Activated B cell treated with CpG ODN at 0.5 μM for 24 hours (primary cell): Measurements from ENCODE around the gene NOD1. TPM values are rescaled to one million over a fixed set of nuclear protein-coding genes. Genes with fewer than 3 reads are reported as not detected.

Experiments
- ATAC-seq: fragments of 200-7000 bp; cut with Tn5 transposase; one replicate; pipeline ENCODE4 v1.10.0; 2021; ENCODE audit warnings: low read depth, mild to moderate bottlenecking, moderate library complexity
- CTCF ChIA-PET: fragments of 350-600 bp; sonication (Branson Sonifier 250); formaldehyde crosslinking; loops from one replicate; lab custom pipeline; 2021; ENCODE audit warnings: antibody characterized with exemption; lab: Charles Lee
- POLR2A ChIA-PET: fragments of 350-600 bp; sonication (Branson Sonifier 250); formaldehyde crosslinking; loops from one replicate; lab custom pipeline; 2021; ENCODE audit warnings: antibody characterized with exemption; lab: Charles Lee
- DNase-seq: peaks from one replicate; pipeline ENCODE4 v3.0.0; 2022
- H3K27ac Mint-ChIP-seq: one replicate; pipeline ENCODE4 v1.8.0; 2020; ENCODE audit warnings: mixed read lengths
- H3K27me3 Mint-ChIP-seq: one replicate; pipeline ENCODE4 v1.8.0; 2021; ENCODE audit warnings: mixed read lengths
- H3K36me3 Mint-ChIP-seq: one replicate; pipeline ENCODE4 v1.8.0; 2021; ENCODE audit warnings: low read depth, mixed read lengths
- H3K4me1 Mint-ChIP-seq: one replicate; pipeline ENCODE4 v1.8.0; 2021; ENCODE audit warnings: mixed read lengths
- H3K4me3 Mint-ChIP-seq: one replicate; pipeline ENCODE4 v1.8.0; 2020; ENCODE audit warnings: mild to moderate bottlenecking, mixed read lengths
- H3K9me3 Mint-ChIP-seq: one replicate; pipeline ENCODE4 v1.8.0; 2020; ENCODE audit warnings: mixed read lengths
- intact Hi-C: fragments of 100-400 bp; cut with micrococcal nuclease; formaldehyde crosslinking; loops from one replicate; pipeline ENCODE4 v1.15.1; 2024
- total RNA-seq: library from RNA; stranded (reverse); gene quantifications from 2 replicates; pipeline ENCODE4 v1.2.3, GENCODE V29; 2022
- TF ChIP-seq, protein P1 (sequence below): fragments of 200-600 bp; IDR thresholded peaks from one replicate; pipeline ENCODE4 v1.8.0; 2022; ENCODE audit warnings: antibody characterized with exemption, mild to moderate bottlenecking

The NOD1 gene
- total RNA-seq, 1 donor from 2014 or later, result 14.0 TPM

DNA sequence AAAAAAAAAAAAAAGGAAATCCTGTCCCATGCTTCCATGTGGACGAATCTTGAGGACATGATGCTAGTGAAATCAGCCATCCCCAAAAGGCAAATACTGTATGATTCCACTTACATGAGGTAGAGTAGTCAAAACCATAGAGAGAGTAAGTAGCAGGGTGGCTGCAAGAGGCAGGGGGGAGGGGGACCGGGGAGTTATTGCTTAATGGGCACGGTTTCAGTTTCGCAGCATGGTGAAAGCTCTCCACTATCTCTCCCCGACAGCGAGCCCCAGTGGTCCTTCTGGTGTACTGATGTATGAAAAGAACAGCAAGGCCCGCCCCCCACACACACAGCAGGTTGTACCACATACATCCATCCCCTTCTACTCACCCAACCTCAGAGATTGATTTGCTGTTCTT, 32.8 kb downstream of the NOD1 start:
- Mint-ChIP-seq H3K36me3 (peaks cover 28% of the 10 kb centered on the region), H3K4me3 (no peak overlapping the region), H3K4me1 (peaks cover 6% of the 10 kb centered on the region), H3K27me3 (no peaks in the 10 kb centered on the region), H3K9me3 (no peaks in the 10 kb centered on the region), H3K27ac (peak overlapping the region; percentile 64)
- intact Hi-C loops, result loop anchor here (5.0 kb wide), 6 partner anchors 48 to 418 kb away; partner anchors contain the start of genes FKBP14 and PLEKHA8
- POLR2A ChIA-PET, result interaction anchor here (0.8 to 1.4 kb wide), 3 partner anchors 33 to 310 kb away, joined by 4 to 11 read pairs (median 6); partner anchors contain the start of genes NOD1 and ZNRF2
- CTCF ChIA-PET, result interaction anchor here (0.6 to 2.8 kb wide), 8 partner anchors 9 to 281 kb away, joined by 3 to 14 read pairs (median 4); no protein-coding TSS in a partner anchor
- DNase-seq (peak; percentile 66), ATAC-seq (peak; percentile 100)
- TF ChIP-seq, protein P1, sequence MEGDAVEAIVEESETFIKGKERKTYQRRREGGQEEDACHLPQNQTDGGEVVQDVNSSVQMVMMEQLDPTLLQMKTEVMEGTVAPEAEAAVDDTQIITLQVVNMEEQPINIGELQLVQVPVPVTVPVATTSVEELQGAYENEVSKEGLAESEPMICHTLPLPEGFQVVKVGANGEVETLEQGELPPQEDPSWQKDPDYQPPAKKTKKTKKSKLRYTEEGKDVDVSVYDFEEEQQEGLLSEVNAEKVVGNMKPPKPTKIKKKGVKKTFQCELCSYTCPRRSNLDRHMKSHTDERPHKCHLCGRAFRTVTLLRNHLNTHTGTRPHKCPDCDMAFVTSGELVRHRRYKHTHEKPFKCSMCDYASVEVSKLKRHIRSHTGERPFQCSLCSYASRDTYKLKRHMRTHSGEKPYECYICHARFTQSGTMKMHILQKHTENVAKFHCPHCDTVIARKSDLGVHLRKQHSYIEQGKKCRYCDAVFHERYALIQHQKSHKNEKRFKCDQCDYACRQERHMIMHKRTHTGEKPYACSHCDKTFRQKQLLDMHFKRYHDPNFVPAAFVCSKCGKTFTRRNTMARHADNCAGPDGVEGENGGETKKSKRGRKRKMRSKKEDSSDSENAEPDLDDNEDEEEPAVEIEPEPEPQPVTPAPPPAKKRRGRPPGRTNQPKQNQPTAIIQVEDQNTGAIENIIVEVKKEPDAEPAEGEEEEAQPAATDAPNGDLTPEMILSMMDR, result no peak

DNA sequence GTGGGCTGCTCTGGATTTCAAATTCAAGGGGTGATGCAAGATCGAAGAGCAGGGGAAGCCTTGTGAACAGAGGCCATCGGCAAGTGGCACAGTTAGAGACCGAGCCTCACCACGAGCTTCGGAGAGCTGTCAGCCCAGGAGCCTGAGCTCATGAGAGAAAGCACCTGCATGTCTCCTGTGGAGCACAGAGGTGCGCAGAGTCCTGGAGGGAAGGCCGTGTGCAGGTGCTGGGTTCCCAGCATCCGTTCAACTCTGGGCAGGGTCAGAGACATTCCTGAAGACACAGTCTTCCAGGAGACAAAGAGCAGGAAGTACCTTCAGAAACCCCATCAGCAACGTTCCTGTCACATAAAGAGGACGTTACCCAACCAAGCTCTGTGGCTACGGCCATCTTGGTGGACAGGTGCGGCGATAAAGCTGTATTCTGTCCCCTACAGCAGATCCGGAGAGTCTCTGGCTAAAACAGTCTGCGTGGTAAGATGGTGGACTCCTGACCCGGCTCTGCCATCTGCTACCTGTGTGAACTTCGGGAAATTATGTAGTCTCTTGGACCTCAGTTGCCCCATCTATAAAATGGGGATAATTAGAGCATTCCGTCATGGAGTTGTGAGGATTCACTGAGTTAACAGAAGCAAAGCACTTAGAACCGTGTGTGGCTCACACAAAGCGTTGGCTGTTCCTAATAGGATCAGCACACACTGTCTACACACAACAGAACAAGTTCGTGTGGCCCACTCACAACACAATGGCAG, 40.6 kb downstream of the NOD1 start:
- no peak overlapping the region for H3K4me3 Mint-ChIP-seq
- H3K27me3 Mint-ChIP-seq, result no peaks in the 10 kb centered on the region
- no peak overlapping the region for H3K27ac Mint-ChIP-seq
- H3K4me1 Mint-ChIP-seq, result peaks cover 38% of the 10 kb centered on the region
- ATAC-seq (no peak), DNase-seq (no peak)
- intact Hi-C loops, result no loop called here
- POLR2A ChIA-PET, result no interaction called here
- peaks cover 53% of the 10 kb centered on the region for H3K36me3 Mint-ChIP-seq
- TF ChIP-seq, protein P1, result no peak
- CTCF ChIA-PET, result no interaction called here
- no peaks in the 10 kb centered on the region for H3K9me3 Mint-ChIP-seq

DNA sequence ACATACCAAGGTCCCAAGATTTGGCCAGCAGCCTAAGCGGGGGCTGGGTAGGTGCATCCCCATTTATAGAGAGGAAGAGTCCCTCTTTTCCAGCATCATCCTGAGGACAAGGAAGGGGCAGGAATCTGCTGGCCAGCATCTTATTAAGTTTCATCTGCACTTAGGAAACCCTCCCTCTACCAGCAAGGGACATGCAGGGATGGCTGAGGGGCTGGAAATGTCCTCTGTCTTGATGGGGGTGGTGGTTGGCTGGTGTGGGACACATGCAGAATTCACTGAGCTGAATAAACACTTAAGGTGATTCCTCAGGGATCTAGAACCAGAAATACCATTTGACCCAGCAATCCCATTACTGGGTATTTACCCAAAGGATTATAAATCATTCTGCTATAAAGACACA, 42.1 kb downstream of the NOD1 start:
- peaks cover 61% of the 10 kb centered on the region for H3K36me3 Mint-ChIP-seq
- no peak overlapping the region for H3K27ac Mint-ChIP-seq

DNA sequence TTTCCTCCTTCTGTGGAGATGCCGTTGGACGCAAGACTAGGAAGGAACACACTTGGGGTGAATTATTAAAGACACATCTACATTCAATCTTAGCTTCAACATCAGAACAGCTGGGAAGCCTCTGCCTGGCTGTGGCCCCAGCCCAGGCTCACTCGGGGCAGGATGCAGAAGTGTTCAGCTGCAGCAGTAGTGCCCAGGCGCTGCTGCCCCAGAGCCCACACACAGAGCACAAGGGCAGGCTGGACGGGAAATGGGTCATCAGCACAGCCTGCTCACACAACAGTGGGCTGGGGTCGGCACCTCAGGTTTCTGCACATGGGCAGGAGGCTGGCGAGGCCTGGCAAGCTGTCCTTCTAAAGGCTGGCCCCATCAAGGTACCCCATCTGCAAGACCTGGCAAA, 42.5 kb downstream of the NOD1 start:
- intact Hi-C loops, result no loop called here
- H3K9me3 Mint-ChIP-seq, result peaks cover 3% of the 10 kb centered on the region
- TF ChIP-seq, protein P1, result no peak
- CTCF ChIA-PET, result no interaction called here
- H3K27me3 Mint-ChIP-seq, result no peaks in the 10 kb centered on the region
- peaks cover 61% of the 10 kb centered on the region for H3K36me3 Mint-ChIP-seq
- H3K4me3 Mint-ChIP-seq, result no peak overlapping the region
- H3K4me1 Mint-ChIP-seq, result peaks cover 58% of the 10 kb centered on the region
- POLR2A ChIA-PET, result no interaction called here
- no peak for DNase-seq
- ATAC-seq, result no peak
- peak overlapping the region; percentile 50 for H3K27ac Mint-ChIP-seq

More for the DNA sequence above, 42.1 kb downstream of the NOD1 start:
- Mint-ChIP-seq H3K4me1 (peaks cover 53% of the 10 kb centered on the region), H3K27me3 (no peaks in the 10 kb centered on the region), H3K9me3 (peaks cover 3% of the 10 kb centered on the region), H3K4me3 (no peak overlapping the region)
- intact Hi-C loops, result no loop called here
- TF ChIP-seq, protein P1, result no peak
- no peak for ATAC-seq
- ChIA-PET CTCF (no interaction called here), POLR2A (no interaction called here)
- no peak for DNase-seq

DNA sequence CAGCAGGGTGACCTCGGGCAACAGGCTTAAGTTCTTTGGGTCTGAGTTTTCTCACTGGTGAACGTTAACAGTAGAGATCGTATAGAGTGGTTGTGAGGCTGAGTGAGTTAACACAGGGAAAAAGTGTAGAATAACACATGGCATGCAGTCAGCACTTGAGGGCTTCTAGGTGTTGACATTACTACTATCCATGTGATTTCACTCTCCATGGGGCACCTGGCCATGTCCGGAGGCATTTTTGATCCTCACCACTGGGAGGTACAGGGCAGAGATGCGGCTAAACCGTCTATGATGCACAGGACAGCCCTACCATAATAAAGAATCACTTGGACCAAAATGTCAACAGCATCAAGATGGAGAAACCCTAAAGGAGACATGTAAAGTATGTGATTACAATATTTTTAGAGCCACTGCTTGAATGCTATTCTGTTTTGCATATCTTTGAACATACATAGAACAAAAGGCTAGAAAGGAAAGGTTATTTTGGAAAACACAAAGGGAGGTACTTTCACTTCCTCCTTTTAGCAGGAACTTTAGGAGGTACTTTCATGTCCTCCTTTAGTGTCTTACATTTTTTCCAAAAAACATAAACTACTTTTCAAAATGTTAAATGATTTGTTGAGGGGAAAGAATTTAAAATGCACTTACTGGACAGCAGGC, 44.3 kb downstream of the NOD1 start:
- TF ChIP-seq, protein P1, result no peak
- Mint-ChIP-seq H3K4me1 (peaks cover 72% of the 10 kb centered on the region), H3K27ac (peak overlapping the region; percentile 82), H3K9me3 (peaks cover 3% of the 10 kb centered on the region), H3K27me3 (no peaks in the 10 kb centered on the region), H3K36me3 (peaks cover 68% of the 10 kb centered on the region), H3K4me3 (peak overlapping the region; percentile 47)
- DNase-seq, result no peak
- ATAC-seq, result peak; percentile 45
- intact Hi-C loops, result no loop called here
- ChIA-PET CTCF (no interaction called here), POLR2A (no interaction called here)
